H9 (cell line): ENCODE data around the gene TSPAN4. TPM values are rescaled to one million over a fixed set of nuclear protein-coding genes. Genes with fewer than 3 reads are reported as not detected.

Experiments used
- DNase-seq: peaks from one replicate; pipeline ENCODE4 v3.0.0-alpha.2; 2017
- H2AFZ ChIP-seq: one replicate; pipeline ENCODE4 v1.6.1; 2013; ENCODE audit warnings: mild to moderate bottlenecking, low read length, control low read depth, moderate library complexity
- H2AK5ac ChIP-seq: 2 replicates; pipeline ENCODE4 v1.6.1; 2013; ENCODE audit warnings: low read length, control low read depth, mixed read lengths; ENCODE audit not compliant: insufficient read length
- H2BK120ac ChIP-seq: one replicate; pipeline ENCODE4 v1.6.1; 2013; ENCODE audit warnings: low read depth, mild to moderate bottlenecking, low read length, control low read depth, inconsistent platforms; ENCODE audit not compliant: poor library complexity, severe bottlenecking
- H2BK12ac ChIP-seq: 2 replicates; pipeline ENCODE4 v1.6.1; 2013; ENCODE audit warnings: low read length, control low read depth, mixed read lengths, low read depth; ENCODE audit not compliant: insufficient read length
- H2BK15ac ChIP-seq: 2 replicates; pipeline ENCODE4 v1.6.1; 2013; ENCODE audit warnings: low read depth, low read length, control low read depth
- H2BK20ac ChIP-seq: one replicate; pipeline ENCODE4 v1.6.1; 2013; ENCODE audit warnings: low read depth, mild to moderate bottlenecking, low read length, control low read depth, inconsistent platforms; ENCODE audit not compliant: poor library complexity, severe bottlenecking
- H2BK5ac ChIP-seq: 2 replicates; pipeline ENCODE4 v1.6.1; 2013; ENCODE audit warnings: low read length, control low read depth, mixed read lengths; ENCODE audit not compliant: insufficient read length
- H3K14ac ChIP-seq: 2 replicates; pipeline ENCODE4 v1.6.1; 2013; ENCODE audit warnings: low read length, control low read depth; ENCODE audit not compliant: insufficient read depth
- H3K18ac ChIP-seq: 2 replicates; pipeline ENCODE4 v1.6.1; 2013; ENCODE audit warnings: low read depth, mild to moderate bottlenecking, mixed read lengths, low read length, control low read depth; ENCODE audit not compliant: insufficient read length
- H3K23ac ChIP-seq: 2 replicates; pipeline ENCODE4 v1.6.1; 2013; ENCODE audit warnings: low read length, control low read depth, mixed read lengths, low read depth; ENCODE audit not compliant: insufficient read length
- H3K23me2 ChIP-seq: 2 replicates; pipeline ENCODE4 v1.6.1; 2013; ENCODE audit warnings: low read depth, mild to moderate bottlenecking, mixed read lengths, low read length, control low read depth; ENCODE audit not compliant: insufficient read length, poor library complexity, severe bottlenecking
- H3K27ac ChIP-seq: 2 replicates; pipeline ENCODE4 v1.5.1; 2013; ENCODE audit warnings: low read length, control low read depth, mixed read lengths, low read depth; ENCODE audit not compliant: insufficient read length
- H3K27me3 ChIP-seq: 2 replicates; pipeline ENCODE4 v1.6.1; 2013; ENCODE audit warnings: low read length, control low read depth, inconsistent platforms; ENCODE audit not compliant: insufficient read depth
- H3K4ac ChIP-seq: 2 replicates; pipeline ENCODE4 v1.6.1; 2013; ENCODE audit warnings: low read depth, mild to moderate bottlenecking, control low read depth, inconsistent platforms, low read length, moderate library complexity
- H3K4me1 ChIP-seq: 2 replicates; pipeline ENCODE4 v1.6.1; 2013; ENCODE audit warnings: low read length, control low read depth, inconsistent platforms; ENCODE audit not compliant: insufficient read depth
- H3K4me2 ChIP-seq: 2 replicates; pipeline ENCODE4 v1.6.1; 2013; ENCODE audit warnings: low read length, control low read depth, mixed read lengths; ENCODE audit not compliant: insufficient read length, insufficient read depth
- H3K56ac ChIP-seq: 2 replicates; pipeline ENCODE4 v1.6.1; 2013; ENCODE audit warnings: low read depth, mild to moderate bottlenecking, mixed read lengths, low read length, control low read depth; ENCODE audit not compliant: insufficient read length
- H3K79me1 ChIP-seq: 2 replicates; pipeline ENCODE4 v1.6.1; 2013; ENCODE audit warnings: low read depth, mild to moderate bottlenecking, moderate library complexity, low read length, control low read depth, inconsistent platforms; ENCODE audit not compliant: insufficient read depth, poor library complexity, severe bottlenecking
- H3K79me2 ChIP-seq: 2 replicates; pipeline ENCODE4 v1.6.1; 2013; ENCODE audit warnings: low read length, control low read depth, inconsistent platforms; ENCODE audit not compliant: insufficient read depth
- H3K9ac ChIP-seq: 2 replicates; pipeline ENCODE4 v1.6.1; 2013; ENCODE audit warnings: low read length, control low read depth, mixed read lengths; ENCODE audit not compliant: insufficient read length; ENCODE audit errors: extremely low read depth
- H3K9me3 ChIP-seq: one replicate; pipeline ENCODE4 v1.6.1; 2013; ENCODE audit warnings: low read depth, low read length, inconsistent platforms; ENCODE audit not compliant: control insufficient read depth
- H3T11ph ChIP-seq: one replicate; pipeline ENCODE4 v1.6.1; 2013; ENCODE audit warnings: mild to moderate bottlenecking, low read length, control low read depth, inconsistent platforms
- H4K20me1 ChIP-seq: one replicate; pipeline ENCODE4 v1.6.1; 2013; ENCODE audit not compliant: control insufficient read depth, insufficient read length, insufficient read depth
- H4K5ac ChIP-seq: 2 replicates; pipeline ENCODE4 v1.6.1; 2013; ENCODE audit warnings: low read depth, mild to moderate bottlenecking, mixed read lengths, low read length, control low read depth; ENCODE audit not compliant: insufficient read length
- H4K8ac ChIP-seq: replicated peaks from 2 replicates; pipeline ENCODE4 v1.6.1; 2013; ENCODE audit warnings: low read length, control low read depth, mixed read lengths, low read depth; ENCODE audit not compliant: insufficient read length
- H4K91ac ChIP-seq: 2 replicates; pipeline ENCODE4 v1.6.1; 2013; ENCODE audit warnings: low read depth, mild to moderate bottlenecking, moderate library complexity, mixed read lengths, low read length, control low read depth; ENCODE audit not compliant: insufficient read length
- H3K27ac Mint-ChIP-seq, 3 experiments: 2 replicates in 2 of 3; 3 replicates in 1 of 3; pipeline ENCODE4 v1.8.0; 2020 to 2021; ENCODE audit warnings: mixed read lengths in 3 of 3, mild to moderate bottlenecking in 1 of 3, moderate library complexity in 1 of 3
- H3K27me3 Mint-ChIP-seq: 2 replicates; pipeline ENCODE4 v1.8.0; 2021; ENCODE audit warnings: low read depth, mild to moderate bottlenecking, moderate library complexity, mixed read lengths
- H3K36me3 Mint-ChIP-seq, 3 experiments: 2 replicates in 2 of 3; 3 replicates in 1 of 3; pipeline ENCODE4 v1.8.0; 2020 to 2021; ENCODE audit warnings: low read depth in 3 of 3, mixed read lengths in 3 of 3; ENCODE audit not compliant: insufficient read depth in 1 of 3
- H3K4me1 Mint-ChIP-seq, 2 experiments: 2 replicates each; pipeline ENCODE4 v1.8.0; 2020; ENCODE audit warnings: mixed read lengths in 2 of 2
- H3K4me3 Mint-ChIP-seq, 2 experiments: 2 replicates in 1 of 2; 3 replicates in 1 of 2; pipeline ENCODE4 v1.8.0; 2020 to 2021; ENCODE audit warnings: mild to moderate bottlenecking in 2 of 2, mixed read lengths in 2 of 2, moderate library complexity in 1 of 2
- H3K9me3 Mint-ChIP-seq, 2 experiments: 2 replicates in 1 of 2; 3 replicates in 1 of 2; pipeline ENCODE4 v1.8.0; 2020; ENCODE audit warnings: mild to moderate bottlenecking in 2 of 2, mixed read lengths in 2 of 2, moderate library complexity in 1 of 2
- CTCF ChIP-seq: fragments of 200-600 bp; sonication (generic); conservative IDR thresholded peaks from 3 replicates; pipeline ENCODE4 v1.8.0; 2021; ENCODE audit warnings: antibody characterized with exemption, mild to moderate bottlenecking
- WGBS: extraction: QIAGEN DNeasy Blood & Tissue Kit; methylation state at CpG from one replicate; pipeline ENCODE4 v1.1.7; 2013; ENCODE audit warnings: missing lambda C conversion rate, low lambda C conversion rate, mixed read lengths; ENCODE audit not compliant: insufficient read length; ENCODE audit errors: extremely low coverage; 5-methylcytosine and 5-hydroxymethylcytosine counted together
- total RNA-seq: library from RNA; stranded (reverse); gene quantifications from 2 replicates; pipeline ENCODE4 v1.2.1, GENCODE V29; 2021

TSPAN4 gene
- total RNA-seq, 1 experiment from 2014 or later: 64.6 TPM

- Histone ChIP-seq H2BK120ac (no peak overlapping the region), H3K23me2 (peaks cover 18% of the 10 kb centered on the region), H3K4ac (no peak overlapping the region), H3K9ac (no peak overlapping the region), H3K23ac (no peak overlapping the region), H3K56ac (no peak overlapping the region), H3K18ac (no peak overlapping the region), H2AK5ac (no peak overlapping the region), H3T11ph (no peak overlapping the region), H3K79me2 (peaks cover 3% of the 10 kb centered on the region; the same call in 1 of the 2 replicates), H4K20me1 (peaks cover 3% of the 10 kb centered on the region), H4K91ac (no peak overlapping the region), H4K5ac (no peak overlapping the region), H3K4me1 (no peaks in the 10 kb centered on the region; the same call in 1 of the 2 replicates), H3K9me3 (no peaks in the 10 kb centered on the region), H4K8ac (no peak overlapping the region), H3K79me1 (peaks cover 6% of the 10 kb centered on the region), H3K14ac (no peak overlapping the region), H2AFZ (no peak overlapping the region), H2BK20ac (no peak overlapping the region), H2BK15ac (no peak overlapping the region), H3K4me2 (no peak overlapping the region), H3K27me3 (no peaks in the 10 kb centered on the region), H2BK5ac (no peak overlapping the region), H3K27ac (no peak overlapping the region), H2BK12ac (no peak overlapping the region)
- Mint-ChIP-seq H3K4me1 (peaks cover 9 to 14% of the 10 kb centered on the region in 2 experiments), H3K27me3 (no peaks in the 10 kb centered on the region), H3K4me3 (no peak overlapping the region), H3K9me3 (no peaks in the 10 kb centered on the region; a peak in 1 of 5 replicates), H3K36me3 (peaks cover 14 to 53% (median 41%) of the 10 kb centered on the region in 3 experiments; a peak in 6 of 7 replicates), H3K27ac (no peak overlapping the region)
- no CpG with 5 or more reads among the region's 2 CpGs for WGBS
- no peak for TF ChIP-seq CTCF
- no peak for DNase-seq
Observed at GRCh38 chr11:907668-908067, 65.0 kb downstream of the TSPAN4 start.
